Ovary (tissue), 1 donor: ENCODE measurements around the gene COMP.

ENCODE experiments used
- EP300 ChIP-seq: sonication (generic); formaldehyde crosslinking; IDR thresholded peaks from one replicate; pipeline ENCODE4 v1.6.1; 2017; ENCODE audit warnings: antibody characterized with exemption
- POLR2A ChIP-seq: fragments of 450-650 bp; IDR thresholded peaks from one replicate; pipeline ENCODE4 v1.6.1; 2017; ENCODE audit warnings: antibody characterized with exemption, mild to moderate bottlenecking, moderate library complexity

GRCh38 chr19:18760440-18761383, 30.4 kb downstream of the COMP start:
- TF ChIP-seq EP300 = no peak
- TF ChIP-seq POLR2A = no peak
